HUES6 (cell line): ENCODE measurements around the gene PRRT1B.
"Not testable (repeated sequence)": the region's sequence is repeated elsewhere in the genome, so short reads cannot be mapped to it uniquely, and the experiment has no call there.

Source experiments
- H3K27ac ChIP-seq: 2 replicates; pipeline ENCODE4 v1.7.0; 2013; ENCODE audit warnings: low read depth, mild to moderate bottlenecking, low read length, inconsistent platforms
- H3K27me3 ChIP-seq: 2 replicates; pipeline ENCODE4 v1.6.1; 2013; ENCODE audit warnings: low read length; ENCODE audit not compliant: control insufficient read depth, insufficient read depth
- H3K36me3 ChIP-seq: 2 replicates; pipeline ENCODE4 v1.6.1; 2013; ENCODE audit warnings: low read length; ENCODE audit not compliant: control insufficient read depth, insufficient read depth
- H3K4me1 ChIP-seq: 2 replicates; pipeline ENCODE4 v1.6.1; 2013; ENCODE audit warnings: low read length; ENCODE audit not compliant: control insufficient read depth, insufficient read depth
- H3K4me3 ChIP-seq: 2 replicates; pipeline ENCODE4 v1.5.1; 2013; ENCODE audit warnings: low read depth, low read length
- H3K9ac ChIP-seq: one replicate; pipeline ENCODE4 v1.6.1; 2013; ENCODE audit warnings: mild to moderate bottlenecking, low read length
- H3K9me3 ChIP-seq: 2 replicates; pipeline ENCODE4 v1.6.1; 2013; ENCODE audit warnings: low read depth, low read length; ENCODE audit not compliant: control insufficient read depth, insufficient read depth

The PRRT1B gene

DNA sequence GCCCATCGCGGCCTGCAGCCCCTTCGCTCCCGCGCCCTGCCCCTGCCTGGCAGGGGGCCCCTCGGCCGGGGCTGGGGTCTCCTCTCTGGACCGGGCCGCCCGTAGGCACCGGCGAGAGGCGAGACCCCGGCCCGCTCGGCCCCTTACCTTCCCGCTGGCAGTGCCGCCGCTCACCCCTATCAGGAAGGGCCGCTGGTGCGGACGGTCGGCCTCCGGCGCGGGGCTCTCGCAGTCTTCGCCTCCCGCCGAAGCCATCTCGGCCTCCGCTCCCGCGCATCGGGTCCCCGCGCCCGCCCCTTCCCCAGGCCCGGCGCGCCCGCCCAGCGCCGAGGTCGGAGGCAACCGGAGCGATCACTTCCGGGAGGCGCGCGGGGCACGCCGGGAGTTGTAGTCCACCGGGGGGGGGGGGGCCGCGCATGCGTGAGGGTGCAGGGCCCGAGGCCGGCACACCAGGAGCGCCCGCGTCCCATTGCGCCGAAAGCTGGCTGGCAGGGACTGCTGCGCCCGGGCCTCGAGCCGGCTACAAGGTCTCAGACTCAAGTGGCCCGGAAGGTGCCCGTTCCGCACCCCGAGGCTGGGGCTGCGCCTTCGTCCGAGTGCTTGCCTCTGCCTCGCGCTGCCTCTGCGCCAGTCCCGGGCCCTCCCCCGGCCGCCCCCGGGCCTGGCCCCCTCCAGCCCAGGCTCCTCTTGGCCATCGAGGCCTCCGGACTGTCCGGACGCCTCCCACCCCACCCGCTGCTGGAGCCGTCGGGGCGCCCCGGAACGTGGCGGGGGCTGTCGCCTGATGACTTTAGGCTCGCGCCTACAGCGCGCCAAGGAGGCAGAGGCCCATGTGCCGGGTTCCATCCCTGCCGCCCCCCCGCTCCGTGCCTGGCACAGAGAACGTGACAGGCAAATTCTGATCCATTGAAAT lies 14.1 kb upstream of the PRRT1B start, which contains the start of gene UCK1:
UCK1 (minus strand) TSS at position 344 of the 913 bp plus-strand sequence; CDS start at position 255, 89 bp downstream.
- Histone ChIP-seq H3K4me3 (peak within 1 kb of the TSS; percentile 80), H3K36me3 (peaks cover 39% of the 10 kb centered on the region), H3K9ac (peak within 1 kb of the TSS; percentile 80), H3K27ac (peak within 1 kb of the TSS; percentile 62; the same call in 1 of the 2 replicates), H3K9me3 (no peaks in the 10 kb centered on the region), H3K4me1 (peaks cover 7% of the 10 kb centered on the region; the same call in 1 of the 2 replicates), H3K27me3 (no peaks in the 10 kb centered on the region)

DNA sequence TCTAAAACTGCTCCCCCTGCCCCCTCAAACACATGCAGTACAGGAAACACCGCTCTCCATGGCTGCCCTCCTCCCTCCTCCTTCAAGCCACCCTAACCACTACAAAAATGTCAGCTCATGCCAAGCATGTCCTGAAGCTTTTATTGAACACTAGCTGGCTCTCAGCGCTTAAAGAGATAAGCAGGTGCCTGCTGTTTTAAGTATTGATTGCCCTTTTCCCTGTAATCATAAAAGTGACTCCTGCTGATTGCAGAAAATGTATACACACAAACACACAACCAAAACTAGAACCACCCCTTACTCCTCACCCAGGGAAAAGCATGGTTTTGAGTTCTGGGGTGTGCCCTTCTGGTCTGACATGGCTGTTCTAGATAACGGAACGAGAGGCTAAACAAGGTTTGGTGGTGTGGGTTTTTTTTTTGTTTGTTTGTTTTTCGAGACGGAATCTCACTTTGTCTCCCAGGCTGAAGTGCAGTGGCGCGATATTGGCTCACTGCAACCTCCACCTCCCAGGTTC lies 10.5 kb upstream of the PRRT1B start:
- no peak overlapping the region for H3K27ac ChIP-seq
- no peak overlapping the region for H3K4me3 ChIP-seq
- peaks cover 4% of the 10 kb centered on the region; the same call in 1 of the 2 replicates for H3K36me3 ChIP-seq
- no peak overlapping the region for H3K9ac ChIP-seq
- H3K9me3 ChIP-seq: peaks cover 16% of the 10 kb centered on the region
- peaks cover 7% of the 10 kb centered on the region; the same call in 1 of the 2 replicates for H3K4me1 ChIP-seq
- no peaks in the 10 kb centered on the region for H3K27me3 ChIP-seq

- H3K36me3 ChIP-seq: no peaks in the 10 kb centered on the region
- H3K9me3 ChIP-seq: peaks cover 21% of the 10 kb centered on the region
- H3K27me3 ChIP-seq: no peaks in the 10 kb centered on the region
- no peak overlapping the region for H3K27ac ChIP-seq
- H3K4me1 ChIP-seq: no peaks in the 10 kb centered on the region
- no peak overlapping the region for H3K4me3 ChIP-seq
- H3K9ac ChIP-seq: no peak overlapping the region
Observed at GRCh38 chr9:131537946-131538345, 7.4 kb upstream of the PRRT1B start.

GRCh38 chr9:131539223-131539923 lies 6.0 kb upstream of the PRRT1B start:
- Histone ChIP-seq H3K27ac (no peak overlapping the region), H3K9ac (no peak overlapping the region), H3K36me3 (no peaks in the 10 kb centered on the region), H3K4me3 (no peak overlapping the region), H3K27me3 (peaks cover 2% of the 10 kb centered on the region; the same call in 1 of the 2 replicates), H3K4me1 (no peaks in the 10 kb centered on the region), H3K9me3 (peaks cover 35% of the 10 kb centered on the region)

- Histone ChIP-seq H3K36me3 (no peaks in the 10 kb centered on the region), H3K4me3 (no peak overlapping the region), H3K27me3 (peaks cover 33% of the 10 kb centered on the region), H3K9me3 (peaks cover 29% of the 10 kb centered on the region), H3K9ac (no peak overlapping the region), H3K27ac (no peak overlapping the region), H3K4me1 (no peaks in the 10 kb centered on the region)
Observed at GRCh38 chr9:131543141-131543540, 2.2 kb upstream of the PRRT1B start.

GRCh38 chr9:131545786-131546335 lies 538 bp downstream of the PRRT1B start:
- Histone ChIP-seq H3K27ac (no peak overlapping the region), H3K4me1 (no peaks in the 10 kb centered on the region), H3K9me3 (peaks cover 29% of the 10 kb centered on the region), H3K4me3 (peak overlapping the region; percentile 49), H3K36me3 (no peaks in the 10 kb centered on the region), H3K27me3 (peaks cover 33% of the 10 kb centered on the region), H3K9ac (peak overlapping the region; percentile 3)

- peak overlapping the region; percentile 3 for H3K9ac ChIP-seq
- H3K4me1 ChIP-seq: no peaks in the 10 kb centered on the region
- peaks cover 29% of the 10 kb centered on the region for H3K9me3 ChIP-seq
- peak overlapping the region; percentile 49 for H3K4me3 ChIP-seq
- no peak overlapping the region for H3K27ac ChIP-seq
- H3K27me3 ChIP-seq: peaks cover 33% of the 10 kb centered on the region
- H3K36me3 ChIP-seq: no peaks in the 10 kb centered on the region
Observed at GRCh38 chr9:131546336-131547084, 1.2 kb downstream of the PRRT1B start.

DNA sequence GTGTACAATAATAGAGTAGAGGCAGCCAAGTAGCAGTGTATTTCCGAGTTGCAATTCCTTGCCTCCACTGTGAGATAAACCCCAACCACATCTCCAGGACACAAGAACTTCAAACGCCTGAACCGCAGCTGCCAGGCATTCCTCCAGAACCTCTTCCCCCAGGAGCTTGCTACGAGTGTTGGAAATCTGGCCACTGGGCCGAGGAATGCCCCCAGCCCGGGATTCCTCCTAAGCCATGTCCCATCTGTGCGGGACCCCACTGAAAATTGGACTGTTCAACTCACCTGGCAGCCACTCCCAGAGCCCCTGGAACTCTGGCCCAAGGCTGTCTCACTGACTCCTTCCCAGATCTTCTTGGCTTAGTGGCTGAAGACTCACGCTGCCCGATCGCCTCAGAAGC lies 3.9 kb downstream of the PRRT1B start:
- not testable (repeated sequence) for H3K4me3 ChIP-seq
- peaks cover 43% of the 10 kb centered on the region for H3K27me3 ChIP-seq

GRCh38 chr9:131550465-131550864 lies 5.1 kb downstream of the PRRT1B start:
- not testable (repeated sequence) for H3K27ac ChIP-seq, H3K9ac ChIP-seq, H3K36me3 ChIP-seq, H3K4me3 ChIP-seq, H3K4me1 ChIP-seq
- Histone ChIP-seq H3K9me3 (peaks cover 16% of the 10 kb centered on the region), H3K27me3 (peaks cover 41% of the 10 kb centered on the region)

More for the DNA sequence above, 3.9 kb downstream of the PRRT1B start:
- H3K9ac ChIP-seq, H3K4me1 ChIP-seq, H3K36me3 ChIP-seq, H3K27ac ChIP-seq: not testable (repeated sequence)
- peaks cover 24% of the 10 kb centered on the region for H3K9me3 ChIP-seq

- peaks cover 16% of the 10 kb centered on the region for H3K9me3 ChIP-seq
- H3K27ac ChIP-seq: no peak overlapping the region
- no peak overlapping the region for H3K9ac ChIP-seq
- no peaks in the 10 kb centered on the region for H3K4me1 ChIP-seq
- H3K4me3 ChIP-seq: no peak overlapping the region
- H3K36me3 ChIP-seq: no peaks in the 10 kb centered on the region
- peaks cover 35% of the 10 kb centered on the region for H3K27me3 ChIP-seq
Observed at GRCh38 chr9:131552030-131552429, 6.7 kb downstream of the PRRT1B start.
